ENCODE results near the gene PIK3C2A.
"Not testable (repeated sequence)": the region's sequence is repeated elsewhere in the genome, so short reads cannot be mapped to it uniquely, and the experiment has no call there.

The PIK3C2A gene

GRCh38 chr11:17207317-17208256, at the start of gene PIK3C2A:
TSS of gene PIK3C2A (minus strand) at chr11:17207986. CDS start at chr11:17169741, 38,245 bp downstream.
- in situ Hi-C loops (cut with HindIII; ENCODE audit: low sequenced_read_pairs): no loop called here

GRCh38 chr11:17257196-17257595, 49.4 kb upstream of the PIK3C2A start:
- in situ Hi-C loops (cut with HindIII; ENCODE audit: low sequenced_read_pairs): loop anchor here (5.0 kb wide), 1 partner anchor 70 kb away; no protein-coding TSS in a partner anchor

- in situ Hi-C loops (cut with HindIII; ENCODE audit: low sequenced_read_pairs): loop anchor here (5.0 kb wide), 1 partner anchor 69 kb away; no protein-coding TSS in a partner anchor
Measured at GRCh38 chr11:17256512-17256911, 48.7 kb upstream of the PIK3C2A start.

GRCh38 chr11:17252704-17253103, 44.9 kb upstream of the PIK3C2A start:
- in situ Hi-C loops (cut with HindIII; ENCODE audit: low sequenced_read_pairs): no loop called here

GRCh38 chr11:17250561-17251350, 43.0 kb upstream of the PIK3C2A start:
- in situ Hi-C loops (cut with HindIII; ENCODE audit: low sequenced_read_pairs): no loop called here

- in situ Hi-C loops (cut with HindIII; ENCODE audit: low sequenced_read_pairs): no loop called here
Measured at GRCh38 chr11:17244046-17244445, 36.3 kb upstream of the PIK3C2A start.

GRCh38 chr11:17242954-17243353, 35.2 kb upstream of the PIK3C2A start:
- in situ Hi-C loops (cut with HindIII; ENCODE audit: low sequenced_read_pairs): not testable (repeated sequence)

GRCh38 chr11:17240780-17241179, 33.0 kb upstream of the PIK3C2A start:
- in situ Hi-C loops (cut with HindIII; ENCODE audit: low sequenced_read_pairs): no loop called here

GRCh38 chr11:17239927-17240326, 32.1 kb upstream of the PIK3C2A start:
- in situ Hi-C loops (cut with HindIII; ENCODE audit: low sequenced_read_pairs): not testable (repeated sequence)

- in situ Hi-C loops (cut with HindIII; ENCODE audit: low sequenced_read_pairs): no loop called here
Measured at GRCh38 chr11:17238377-17238776, 30.6 kb upstream of the PIK3C2A start.

- in situ Hi-C loops (cut with HindIII; ENCODE audit: low sequenced_read_pairs): no loop called here
Measured at GRCh38 chr11:17233101-17233500, 25.3 kb upstream of the PIK3C2A start.

GRCh38 chr11:17230867-17231851, 23.4 kb upstream of the PIK3C2A start:
- in situ Hi-C loops (cut with HindIII; ENCODE audit: low sequenced_read_pairs): no loop called here

GRCh38 chr11:17229481-17230152, 21.8 kb upstream of the PIK3C2A start:
- in situ Hi-C loops (cut with HindIII; ENCODE audit: low sequenced_read_pairs): no loop called here

GRCh38 chr11:17228186-17228925, 20.6 kb upstream of the PIK3C2A start:
- in situ Hi-C loops (cut with HindIII; ENCODE audit: low sequenced_read_pairs): not testable (repeated sequence)

GRCh38 chr11:17224727-17225126, 16.9 kb upstream of the PIK3C2A start:
- in situ Hi-C loops (cut with HindIII; ENCODE audit: low sequenced_read_pairs): no loop called here

GRCh38 chr11:17221968-17222367, 14.2 kb upstream of the PIK3C2A start:
- in situ Hi-C loops (cut with HindIII; ENCODE audit: low sequenced_read_pairs): no loop called here

- in situ Hi-C loops (cut with HindIII; ENCODE audit: low sequenced_read_pairs): no loop called here
Measured at GRCh38 chr11:17219016-17219415, 11.2 kb upstream of the PIK3C2A start.

GRCh38 chr11:17218403-17218802, 10.6 kb upstream of the PIK3C2A start:
- in situ Hi-C loops (cut with HindIII; ENCODE audit: low sequenced_read_pairs): no loop called here

- in situ Hi-C loops (cut with HindIII; ENCODE audit: low sequenced_read_pairs): no loop called here
Measured at GRCh38 chr11:17217401-17217800, 9.6 kb upstream of the PIK3C2A start.
